HepG2 (cell line): ENCODE data around the gene SCN8A. TPM values are rescaled to one million over a fixed set of nuclear protein-coding genes. Genes with fewer than 3 reads are reported as not detected.

Experiments
- ATAC-seq: fragments of 200-7000 bp; cut with Tn5 transposase; 3 replicates; pipeline ENCODE4 v1.9.1; 2020; ENCODE audit warnings: mild to moderate bottlenecking, moderate library complexity
- BruUV-seq: library from RNA; stranded (reverse); fragments of 400-500 nt; replicated peaks from 2 replicates; lab custom pipeline; 2021; lab: Mats Ljungman, UMichigan
- CTCF ChIA-PET: fragments of 300-600 bp; formaldehyde crosslinking; extraction: SDS; loops from one replicate; lab custom pipeline; 2021; ENCODE audit warnings: low total read pairs, inconsistent platforms, low intra/inter-chr PET ratio; lab: Yijun Ruan, JAX
- POLR2A ChIA-PET: fragments of 350-600 bp; sonication (Branson Sonifier 250); formaldehyde crosslinking; loops from one replicate; lab custom pipeline; 2020; ENCODE audit warnings: antibody characterized with exemption, inconsistent platforms; lab: Yijun Ruan, JAX
- DNase-seq: peaks from one replicate; pipeline ENCODE4 v3.0.0-alpha.2; 2015; ENCODE audit warnings: low spot score
- FAIRE-seq: peaks from 3 replicates; lab custom pipeline; 2011; peaks lifted over from hg19 to GRCh38; lab: Jason Lieb, UNC
- H2AFZ ChIP-seq: one replicate; pipeline ENCODE4 v1.6.1; 2011; ENCODE audit warnings: low read length, inconsistent platforms
- H3K27ac ChIP-seq: fragments of 300-600 bp; 3 replicates; pipeline ENCODE4 v1.8.0; 2011; ENCODE audit warnings: mixed run types, mild to moderate bottlenecking, mixed read lengths, low read length, inconsistent platforms; ENCODE audit not compliant: insufficient read depth; ENCODE audit errors: extremely low read length
- H3K27me3 ChIP-seq, 2 experiments: fragments of 200-600 bp in 1 of 2; 2 replicates in 1 of 2; 3 replicates in 1 of 2; pipeline versions ENCODE4 v1.6.0 to v1.8.0; 2011; ENCODE audit warnings: low read length in 2 of 2, mild to moderate bottlenecking in 2 of 2, moderate library complexity in 2 of 2, inconsistent platforms in 1 of 2; ENCODE audit not compliant: insufficient read depth in 2 of 2, control insufficient read depth in 1 of 2
- H3K36me3 ChIP-seq, 2 experiments: fragments of 200-600 bp in 1 of 2; replicated peaks in 1 of 2; 2 replicates in 1 of 2; 3 replicates in 1 of 2; pipeline versions ENCODE4 v1.5.1 to v1.8.0; 2011; ENCODE audit warnings: low read length in 2 of 2, inconsistent platforms in 1 of 2; ENCODE audit not compliant: insufficient read depth in 2 of 2, control insufficient read depth in 1 of 2
- H3K4me1 ChIP-seq: 2 replicates; pipeline ENCODE4 v1.5.1; 2012; ENCODE audit warnings: low read length, inconsistent platforms; ENCODE audit not compliant: insufficient read depth
- H3K4me2 ChIP-seq: 2 replicates; pipeline ENCODE4 v1.6.0; 2011; ENCODE audit warnings: low read depth, low read length, inconsistent platforms
- H3K4me3 ChIP-seq, 3 experiments: fragments of 200-600 bp in 1 of 3; sonication (generic), shearing (Covaris generic) in 1 of 3; replicated peaks in 1 of 3; 2 replicates each; pipeline ENCODE4 v1.5.1; 2011 to 2016; ENCODE audit warnings: low read length in 3 of 3, inconsistent platforms in 2 of 3, low read depth in 2 of 3, mild to moderate bottlenecking in 2 of 3, control low read depth in 1 of 3, mixed read lengths in 1 of 3; ENCODE audit not compliant: insufficient read depth in 1 of 3
- H3K79me2 ChIP-seq: one replicate; pipeline ENCODE4 v1.6.1; 2011; ENCODE audit warnings: low read length, inconsistent platforms; ENCODE audit not compliant: insufficient read depth
- H3K9ac ChIP-seq: 2 replicates; pipeline ENCODE4 v1.6.0; 2011; ENCODE audit warnings: mild to moderate bottlenecking, low read depth, low read length, inconsistent platforms; ENCODE audit not compliant: insufficient read depth
- H3K9me3 ChIP-seq: 2 replicates; pipeline ENCODE4 v1.5.1; 2012; ENCODE audit warnings: mild to moderate bottlenecking, low read length
- H4K20me1 ChIP-seq: 2 replicates; pipeline ENCODE4 v1.6.0; 2011; ENCODE audit warnings: inconsistent platforms, mild to moderate bottlenecking, low read length, moderate library complexity; ENCODE audit not compliant: insufficient read depth
- GABPA ChIP-seq, 2 experiments: IDR thresholded peaks; 2 replicates each; pipeline ENCODE4 v1.6.1; 2011 to 2016; ENCODE audit warnings: low read depth in 2 of 2, low read length in 1 of 2, missing biosample characterization in 1 of 2, missing genetic modification characterization in 1 of 2
- PHF20 ChIP-seq: sonication (generic); formaldehyde crosslinking; IDR thresholded peaks from 2 replicates; pipeline ENCODE4 v1.5.0; 2020; ENCODE audit warnings: mild to moderate bottlenecking, missing genetic modification reagents
- RELA ChIP-seq: sonication (generic); formaldehyde crosslinking; IDR thresholded peaks from 2 replicates; pipeline ENCODE4 v1.4.0; 2020; ENCODE audit warnings: missing genetic modification reagents
- ZBTB2 ChIP-seq: sonication (generic); formaldehyde crosslinking; IDR thresholded peaks from 2 replicates; pipeline ENCODE4 v1.8.0; 2022; ENCODE audit warnings: low read depth, missing genetic modification reagents
- ZFYVE20 ChIP-seq: sonication (generic); formaldehyde crosslinking; IDR thresholded peaks from 2 replicates; pipeline ENCODE4 v1.8.0; 2023; ENCODE audit warnings: low read depth, mild to moderate bottlenecking, moderate library complexity, missing genetic modification reagents, borderline replicate concordance
- ZNF407 ChIP-seq: sonication (generic); formaldehyde crosslinking; IDR thresholded peaks from one replicate; pipeline ENCODE4 v1.5.1; 2020; ENCODE audit warnings: mild to moderate bottlenecking, missing genetic modification reagents; ENCODE audit errors: not compliant biosample characterization
- ZNF550 ChIP-seq: sonication (generic); formaldehyde crosslinking; IDR thresholded peaks from 2 replicates; pipeline ENCODE4 v1.4.0; 2020; ENCODE audit warnings: mild to moderate bottlenecking, missing genetic modification reagents, borderline replicate concordance
- ZNF577 ChIP-seq: sonication (generic); formaldehyde crosslinking; IDR thresholded peaks from 2 replicates; pipeline ENCODE4 v1.4.0; 2020; ENCODE audit warnings: mild to moderate bottlenecking, low read depth, missing genetic modification reagents, borderline replicate concordance
- ZNF644 ChIP-seq: IDR thresholded peaks from 2 replicates; pipeline ENCODE4 v1.6.1; 2016; ENCODE audit warnings: low read depth
- WGBS: methylation state at CpG from one replicate; pipeline ENCODE4 v1.1.6; 2017; ENCODE audit warnings: low lambda C conversion rate; 5-methylcytosine and 5-hydroxymethylcytosine counted together
- in situ Hi-C: cut with HindIII; loops from 2 replicates; pipeline ENCODE4 v1.10.0; 2017; ENCODE audit warnings: low pct_unique_long_range_greater_than_20kb; ENCODE audit not compliant: extremely low pct_ligation_motif_present
- intact Hi-C: fragments of 100-400 bp; cut with micrococcal nuclease; formaldehyde crosslinking; loops from one replicate; pipeline ENCODE4 v1.10.0; 2022; ENCODE audit not compliant: unreplicated experiment
- polyA plus RNA-seq, 8 experiments: library from polyadenylated mRNA; depleted of rRNA in 3 of 8; stranded (reverse) in 7 of 8; unstranded in 1 of 8; fragments of >200 nt; fragmentation: Illumina TruSeq in 4 of 8; extraction: Trizol in 4 of 8; gene quantifications; 2 replicates each; pipeline versions ENCODE4 v1.2.1 to v1.2.3, GENCODE V29; 2011 to 2016; ENCODE audit warnings: low read depth in 4 of 8, missing spikeins in 1 of 8, mixed read lengths in 1 of 8; ENCODE audit not compliant: insufficient read depth in 1 of 8
- total RNA-seq, 5 experiments: library from RNA; depleted of rRNA; stranded (reverse); fragments of >200 nt; fragmentation: Illumina TruSeq; extraction: Trizol; gene quantifications; 2 replicates each; pipeline ENCODE4 v1.2.3, GENCODE V29; 2016; ENCODE audit warnings: low read depth in 1 of 5

SCN8A gene
- total and polyA plus RNA-seq, 2 of the 13 experiments (the other 11 are each of a cell fraction or from before 2014, with no cell fraction given), result 0.57 to 1.4 TPM

DNA sequence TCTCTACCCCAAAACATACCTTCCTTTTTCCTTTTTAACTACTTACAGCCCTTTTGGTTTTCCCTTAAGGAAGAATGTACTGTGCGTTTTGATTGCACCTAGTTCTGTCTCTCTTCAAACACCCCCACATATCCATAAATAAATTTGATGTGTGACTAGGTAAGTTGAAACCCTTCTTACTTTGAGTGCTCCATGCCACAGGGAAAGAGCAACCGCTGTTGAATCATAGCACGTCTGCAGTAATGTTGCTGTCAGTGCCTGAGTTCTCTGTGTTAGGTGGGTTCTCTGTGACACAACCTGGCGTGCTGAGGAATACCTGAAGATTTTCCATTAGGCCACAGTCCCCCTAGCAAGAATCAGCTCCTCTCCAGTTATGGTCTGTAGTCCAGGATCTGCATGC lies 155.4 kb downstream of the SCN8A start:
- H3K9me3 ChIP-seq, result no peaks in the 10 kb centered on the region
- no peak overlapping the region for H3K4me3 ChIP-seq
- TF ChIP-seq PHF20 (CRISPR knock-in tag), result no peak
- no peak for TF ChIP-seq ZNF407 (CRISPR knock-in tag)
- no peak for TF ChIP-seq ZNF550
- TF ChIP-seq ZNF577 (CRISPR knock-in tag), result no peak
- TF ChIP-seq ZBTB2 (CRISPR knock-in tag), result no peak
- no peak for TF ChIP-seq RELA (CRISPR knock-in tag)
- TF ChIP-seq ZNF644 (CRISPR knock-in tag), result no peak
- no peak for TF ChIP-seq ZFYVE20 (CRISPR knock-in tag)
- TF ChIP-seq GABPA (IDR thresholded peaks at IDR 0.05; ENCODE audit: low read depth, low read length), result no peak
- no peak for TF ChIP-seq GABPA (CRISPR knock-in tag; IDR thresholded peaks at IDR 0.05; ENCODE audit: low read depth)
- H3K36me3 ChIP-seq, result no peaks in the 10 kb centered on the region
- CTCF ChIA-PET, result no interaction called here
- in situ Hi-C loops (no loop called here), intact Hi-C loops (no loop called here)
- H2AFZ ChIP-seq, result no peak overlapping the region
- POLR2A ChIA-PET, result no interaction called here
- 86% methylated on average over 4 of the region's 4 CpGs for WGBS
- DNase-seq (no peak), FAIRE-seq (no peak), ATAC-seq (no peak)
- no peaks in the 10 kb centered on the region for H3K27me3 ChIP-seq
- no peak overlapping the region for H3K9ac ChIP-seq
- H3K27ac ChIP-seq, result no peak overlapping the region
- H4K20me1 ChIP-seq, result no peaks in the 10 kb centered on the region
- H3K4me1 ChIP-seq, result peaks cover 14% of the 10 kb centered on the region
- H3K4me2 ChIP-seq, result no peak overlapping the region
- BruUV-seq, result no TSS peak
- no peaks in the 10 kb centered on the region for H3K79me2 ChIP-seq
